CD4-positive, alpha-beta T cell treated with Interferon gamma for 1 hour (primary cell): ENCODE data around the gene RCOR1.
"Not testable (repeated sequence)": the region's sequence is repeated elsewhere in the genome, so short reads cannot be mapped to it uniquely, and the experiment has no call there.

Source experiments
- DNase-seq: peaks from one replicate; pipeline ENCODE4 v3.0.0-alpha.2; 2020

The RCOR1 gene

DNA sequence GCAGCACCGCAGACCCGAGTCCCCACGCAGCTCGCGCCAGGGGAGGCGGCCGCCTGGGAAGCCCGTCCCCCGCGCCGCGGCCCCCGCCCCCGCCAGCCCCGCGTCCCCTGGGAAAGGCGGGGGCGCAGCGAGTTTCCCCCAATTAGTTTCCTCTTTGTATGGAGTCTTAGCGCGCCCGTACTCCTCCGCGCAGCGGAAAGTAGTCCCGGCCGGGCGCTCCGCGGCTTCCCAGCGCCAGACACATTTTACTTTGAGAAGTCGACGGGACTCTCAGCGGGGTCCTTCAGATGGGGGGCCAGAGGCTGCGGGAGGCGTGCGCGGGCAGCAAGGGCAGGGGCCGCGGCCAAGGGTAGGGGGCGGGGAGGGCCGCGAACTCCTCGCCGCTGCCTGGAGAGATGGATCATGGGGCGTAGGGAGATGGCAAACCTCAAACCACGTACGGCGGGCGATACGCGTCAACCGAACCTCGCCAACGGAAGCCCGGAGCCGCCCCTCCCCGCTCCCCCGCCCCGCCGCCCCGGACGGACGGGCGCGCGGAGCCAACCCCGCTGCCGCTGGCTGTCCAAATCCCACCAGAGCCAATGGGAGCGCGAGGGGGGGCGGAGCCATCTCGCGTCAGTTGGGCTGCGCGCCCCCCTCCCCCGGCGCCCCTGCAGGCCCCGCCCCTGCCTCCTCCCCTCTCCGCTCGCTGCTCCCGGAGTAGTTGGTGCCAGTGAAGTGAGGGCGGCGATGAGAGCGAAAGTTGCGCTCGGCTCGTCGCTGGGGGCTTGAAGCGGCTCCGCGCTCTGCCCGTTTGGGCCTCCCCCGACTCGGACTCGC, at the start of gene RCOR1:
RCOR1 (plus strand) TSS at position 706 of the 819 bp plus-strand sequence. CDS start 238 bp downstream, outside the sequence.
- DNase-seq: peak; percentile 98

- DNase-seq: no peak
Observed at GRCh38 chr14:102544046-102544746, 48.3 kb upstream of the RCOR1 start.

DNA sequence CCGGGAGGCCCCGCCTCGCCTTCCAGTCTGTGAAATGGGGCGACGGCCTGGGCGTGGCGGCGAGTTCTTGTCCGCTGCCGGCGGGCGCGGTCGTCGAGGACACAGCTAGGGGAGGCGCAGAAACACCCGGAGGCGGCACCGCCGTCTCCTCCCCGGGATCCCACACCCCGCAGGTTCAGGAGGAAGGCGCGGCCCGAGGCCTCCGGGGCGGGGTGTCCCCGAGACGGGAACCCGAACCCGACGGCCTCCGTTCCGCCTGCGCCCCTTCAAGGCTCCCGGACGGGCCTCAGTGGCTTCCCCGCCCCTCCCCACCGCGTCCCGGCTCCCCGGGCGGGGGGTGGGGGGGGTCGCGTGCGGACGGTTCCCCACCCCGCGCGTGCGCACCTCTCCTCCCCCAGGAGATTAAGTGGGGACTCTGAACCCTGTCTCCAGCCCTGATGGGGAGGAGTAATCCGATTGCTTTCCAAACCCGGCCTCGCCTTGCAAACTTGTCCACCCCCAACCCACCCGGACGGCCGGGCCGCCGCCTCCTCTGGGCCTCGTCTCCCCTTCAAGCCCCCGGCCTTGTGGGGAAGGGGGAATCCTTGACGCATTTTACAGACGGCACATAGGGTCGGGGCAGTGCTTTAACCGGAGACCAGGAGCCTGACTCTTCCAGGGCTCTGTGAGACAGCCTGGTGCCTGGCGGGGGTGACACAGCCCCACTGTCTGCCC, 47.5 kb upstream of the RCOR1 start:
- DNase-seq: no peak

DNA sequence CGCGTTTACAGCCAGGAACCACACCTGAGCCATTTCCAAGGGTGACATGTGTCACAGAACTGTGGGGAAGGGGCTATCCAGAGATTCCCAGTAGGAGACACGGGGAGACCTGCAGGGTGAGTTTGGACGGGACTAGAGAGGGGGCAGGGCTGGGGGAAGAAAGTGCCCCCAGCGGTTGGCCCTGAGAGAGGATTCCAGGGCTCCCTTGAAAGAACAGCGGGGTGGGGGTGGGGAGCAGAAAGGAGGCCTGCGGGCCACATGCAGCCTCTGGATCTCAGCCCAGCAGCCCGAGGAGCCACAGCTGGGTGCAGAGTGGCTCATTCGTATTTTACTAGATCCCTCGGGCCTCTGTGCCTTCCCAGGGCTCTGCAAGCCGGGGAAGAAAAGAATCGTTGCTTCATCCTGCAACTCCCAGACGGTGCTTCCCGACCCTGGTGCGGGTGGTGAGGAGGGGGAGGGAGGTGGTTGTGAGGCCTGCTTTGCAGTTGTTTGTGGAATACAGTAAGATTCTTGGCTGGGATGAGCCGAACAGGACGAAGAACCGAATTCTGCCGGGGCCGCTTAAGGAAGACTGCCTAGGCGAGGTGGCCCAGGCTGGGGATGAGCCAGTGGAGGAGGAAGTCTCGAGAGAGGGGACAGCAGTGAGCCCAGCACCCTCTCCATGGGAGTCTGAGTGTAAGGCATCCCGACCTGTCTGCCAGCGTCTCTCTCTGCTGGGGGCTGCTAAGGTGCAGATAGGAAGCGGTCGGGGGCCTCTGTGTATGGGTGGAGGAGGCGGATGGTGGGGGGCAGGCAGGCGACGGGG, 46.8 kb upstream of the RCOR1 start:
- no peak for DNase-seq

- DNase-seq: no peak
Observed at GRCh38 chr14:102548616-102549240, 43.7 kb upstream of the RCOR1 start.

DNA sequence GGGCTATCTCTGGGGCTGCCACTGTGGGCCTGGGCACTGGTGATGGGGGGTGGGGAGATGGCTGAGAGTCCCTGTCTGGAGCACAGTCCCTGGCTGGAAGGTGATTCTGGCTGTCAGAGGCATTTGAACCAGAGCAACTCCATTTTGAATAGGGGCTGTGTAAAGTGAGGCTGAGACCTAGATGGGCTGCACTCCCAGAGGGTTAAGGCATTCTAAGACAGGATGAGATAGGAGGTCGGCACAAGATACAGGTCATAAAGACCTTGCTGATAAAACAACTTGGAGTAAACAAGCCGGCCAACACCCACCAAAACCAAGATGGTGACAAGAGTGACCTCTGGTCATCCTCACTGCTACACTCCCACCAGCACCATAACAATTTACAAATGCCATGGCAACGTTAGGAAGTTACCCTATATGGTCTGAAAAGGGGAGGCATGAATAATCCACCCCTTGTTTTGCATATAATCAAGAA, 41.5 kb upstream of the RCOR1 start:
- DNase-seq: not testable (repeated sequence)

DNA sequence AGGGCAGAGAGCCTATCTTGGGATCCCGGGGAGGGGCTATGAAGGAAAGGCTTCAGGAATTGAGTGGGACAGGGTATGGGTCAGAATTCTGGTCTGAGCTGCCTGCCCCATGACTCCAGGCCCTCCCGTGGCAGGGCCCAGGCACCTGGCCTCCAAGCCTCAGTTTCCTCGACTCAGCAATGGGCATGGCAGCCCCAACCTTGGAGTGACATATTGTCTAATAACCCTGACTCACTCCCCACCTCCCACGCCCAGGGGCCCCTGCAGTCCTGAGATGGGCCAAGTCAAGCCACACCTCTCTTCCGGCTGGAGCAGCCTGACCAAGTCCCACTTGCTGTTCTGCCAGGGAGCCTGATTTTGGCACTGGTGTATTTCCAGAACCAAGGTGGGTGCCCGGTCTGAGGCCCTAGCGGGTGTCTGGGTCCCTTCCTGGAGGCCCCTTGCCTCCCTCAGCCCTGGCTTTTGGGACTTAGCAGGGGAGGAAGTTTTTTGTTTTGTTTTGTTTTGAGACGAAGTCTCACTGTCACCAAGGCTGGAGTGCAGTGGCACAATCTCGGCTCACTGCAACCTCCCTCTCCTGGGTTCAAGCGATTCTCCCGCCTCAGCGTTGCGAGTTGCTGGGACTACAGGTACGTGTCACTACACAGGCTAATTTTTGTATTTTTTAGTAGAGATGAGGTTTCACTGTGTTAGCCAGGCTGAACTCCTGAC, 40.3 kb upstream of the RCOR1 start:
- no peak for DNase-seq

GRCh38 chr14:102554821-102555819, 37.3 kb upstream of the RCOR1 start:
- DNase-seq: peak; percentile 59

DNA sequence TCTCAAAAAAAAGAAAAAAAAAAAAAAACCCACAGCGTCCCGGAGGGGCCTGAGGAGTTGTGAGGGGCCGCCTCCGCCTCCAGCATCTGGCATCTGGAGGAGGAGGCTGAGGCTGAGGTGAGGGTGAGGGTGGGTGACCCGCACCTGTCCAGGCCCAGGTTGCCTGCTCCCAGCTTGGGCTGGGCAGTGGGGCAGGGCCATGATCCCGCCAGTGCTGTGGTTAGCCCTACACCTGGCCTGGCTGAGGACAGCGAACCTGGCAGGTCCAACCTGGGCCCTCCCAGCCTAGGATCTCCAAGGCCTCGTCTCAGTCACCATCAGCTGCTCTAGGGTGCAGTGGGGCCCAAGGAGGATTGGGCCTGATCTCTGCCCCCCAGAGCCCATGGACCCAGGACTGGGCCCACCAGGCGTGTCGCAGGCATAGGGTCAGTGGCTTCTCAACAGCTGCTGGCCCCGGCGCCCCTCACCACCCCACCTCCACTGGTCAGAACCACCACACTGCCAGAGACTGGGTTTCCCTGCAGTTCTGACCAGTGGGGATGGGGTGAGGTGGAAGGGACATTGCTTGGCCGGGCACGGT, 36.3 kb upstream of the RCOR1 start:
- DNase-seq: no peak

DNA sequence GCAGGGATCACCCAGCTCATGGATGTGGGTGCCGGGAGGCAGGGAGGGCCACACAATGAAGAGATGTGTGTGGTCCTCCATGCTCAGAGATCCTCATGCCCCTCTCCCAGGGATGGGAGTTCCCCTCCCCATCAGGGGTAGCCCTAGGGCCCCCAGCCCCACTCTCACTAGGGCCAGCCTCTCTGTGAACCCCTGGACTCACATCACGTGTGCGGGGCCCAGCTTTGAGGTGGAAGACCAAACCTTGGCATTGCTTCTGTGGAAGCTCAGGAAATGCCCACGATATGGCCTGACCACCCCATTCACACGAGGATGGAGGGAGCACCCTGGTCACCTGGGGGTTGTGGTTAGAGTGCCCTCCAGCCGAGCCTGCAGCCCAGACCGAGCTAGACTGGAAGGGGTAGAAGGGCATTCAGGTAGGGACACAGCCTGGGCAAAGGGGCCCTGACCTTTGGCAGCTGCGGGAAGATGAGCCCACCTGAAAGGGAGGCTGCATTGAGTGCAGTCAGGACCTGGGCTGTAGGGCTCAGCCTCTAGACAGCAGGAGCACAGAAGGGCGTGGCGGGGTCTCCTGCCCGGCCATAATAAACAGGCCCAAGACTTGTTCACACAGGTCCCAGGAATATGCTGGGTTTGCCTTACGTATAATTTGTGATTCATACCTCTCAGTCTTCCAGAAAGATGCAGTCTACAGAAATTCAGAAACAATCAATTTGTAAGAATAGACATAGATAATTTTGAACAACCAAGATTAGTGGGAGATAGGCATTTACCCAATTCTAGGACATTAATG, 34.8 kb upstream of the RCOR1 start:
- DNase-seq: no peak

DNA sequence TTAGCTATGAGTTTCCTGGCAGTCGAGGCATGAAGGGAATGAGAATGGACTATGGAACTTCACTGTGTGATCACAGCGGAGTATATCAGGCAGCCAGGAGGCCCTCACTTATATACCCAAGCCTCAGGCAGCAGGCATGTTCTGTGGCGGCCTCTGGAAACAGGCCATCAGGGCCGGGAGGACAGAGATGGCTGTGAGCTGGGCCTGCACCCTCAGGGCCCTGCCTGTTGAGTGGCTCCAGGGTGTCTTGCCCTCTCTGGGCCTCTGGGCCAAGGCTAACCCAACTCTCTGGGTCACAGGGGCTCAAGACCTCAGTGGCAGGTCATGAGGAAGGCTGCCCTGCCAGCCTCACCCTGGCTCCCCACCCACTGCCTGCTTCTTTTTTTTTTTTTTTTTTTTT, 33.9 kb upstream of the RCOR1 start:
- DNase-seq: no peak

DNA sequence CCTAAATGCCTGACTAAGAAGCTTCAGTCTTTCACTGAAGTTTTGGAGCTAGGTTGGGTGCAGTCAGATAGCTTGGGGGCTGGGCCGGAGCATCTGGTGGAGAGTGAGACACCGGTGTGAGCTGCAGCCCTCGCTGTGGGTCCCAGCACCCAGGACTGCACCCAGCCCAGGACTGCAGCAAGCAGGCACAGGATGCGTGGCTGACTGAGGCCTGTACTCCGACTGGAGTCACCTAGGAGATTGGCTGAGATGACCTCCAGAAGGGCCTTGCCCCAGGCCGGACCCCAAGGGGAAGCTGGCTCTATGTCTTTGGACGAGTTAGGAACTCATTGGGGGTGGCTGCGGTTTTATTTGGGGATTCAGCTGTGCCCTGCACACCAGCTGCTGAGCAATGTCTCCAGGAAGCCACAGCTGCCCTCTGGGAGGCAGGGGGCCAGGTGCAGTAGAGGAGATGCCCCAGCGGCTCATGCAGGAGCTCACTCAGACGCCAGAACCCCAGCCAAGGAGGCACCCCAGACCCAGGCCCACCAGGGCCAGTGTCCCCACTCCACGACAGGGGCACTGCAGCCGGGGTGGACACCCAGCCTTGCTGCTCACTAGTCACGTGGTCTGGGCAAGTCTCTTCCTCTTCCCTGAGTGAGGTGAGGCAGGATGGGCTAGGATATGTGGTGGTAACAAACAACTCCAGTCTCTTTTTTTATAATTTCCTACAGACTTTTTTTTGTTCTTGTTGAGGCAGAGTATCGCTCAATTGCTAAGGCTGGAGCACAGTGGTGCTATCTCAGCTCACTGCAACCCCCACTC, 31.8 kb upstream of the RCOR1 start:
- no peak for DNase-seq

DNA sequence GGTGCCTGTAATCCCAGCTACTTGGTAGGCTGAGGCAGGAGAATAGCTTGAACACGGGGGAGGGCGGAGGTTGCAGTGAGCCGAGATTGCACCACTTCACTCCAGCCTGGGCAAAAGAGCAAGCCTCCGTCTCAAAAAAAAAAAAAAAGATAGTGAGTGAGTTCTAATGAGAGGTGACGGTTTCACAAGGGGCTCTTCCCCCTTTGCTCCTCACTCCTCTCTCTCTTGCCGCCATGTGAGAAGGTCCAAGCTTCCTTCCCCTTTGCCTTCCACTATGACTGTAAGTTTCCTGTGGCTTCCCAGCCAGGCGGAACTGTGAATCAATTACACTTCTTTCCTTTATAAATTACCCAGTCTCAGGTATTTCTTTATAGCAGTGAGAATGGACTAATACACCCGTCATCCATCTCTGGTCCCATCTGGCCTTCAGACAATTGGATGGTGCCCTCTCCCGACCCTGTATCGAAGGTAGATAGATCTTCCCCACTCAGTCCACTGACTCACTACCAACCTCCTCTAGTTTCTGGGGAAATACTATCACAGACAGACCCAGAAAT, 27.0 kb upstream of the RCOR1 start:
- DNase-seq: peak; percentile 60

- no peak for DNase-seq
Observed at GRCh38 chr14:102565959-102566358, 26.5 kb upstream of the RCOR1 start.

DNA sequence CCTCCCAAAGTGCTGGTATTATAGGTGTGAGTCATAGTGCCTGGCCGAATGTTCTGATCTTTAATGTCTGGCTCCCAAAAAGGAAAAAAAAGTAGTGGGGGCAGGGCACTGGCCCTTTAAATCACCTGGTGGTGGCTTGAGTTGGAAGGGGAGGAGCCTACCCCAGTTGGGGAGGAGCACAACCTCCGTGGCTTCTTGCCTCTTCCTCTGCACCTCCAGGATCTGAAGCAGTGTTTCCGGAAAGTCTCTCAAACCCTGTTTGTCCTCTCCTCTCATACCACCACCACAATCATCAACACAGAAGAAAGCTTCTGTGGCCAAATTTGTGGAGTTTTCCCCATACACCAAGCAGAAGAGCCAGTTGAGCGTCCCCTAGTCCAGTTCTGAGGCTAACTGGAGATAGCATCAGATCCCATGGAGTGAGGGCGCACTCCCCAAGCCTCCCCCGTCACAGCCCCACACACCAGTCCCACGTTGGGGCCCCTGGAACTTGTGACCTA, 24.3 kb upstream of the RCOR1 start:
- peak; percentile 39 for DNase-seq

DNA sequence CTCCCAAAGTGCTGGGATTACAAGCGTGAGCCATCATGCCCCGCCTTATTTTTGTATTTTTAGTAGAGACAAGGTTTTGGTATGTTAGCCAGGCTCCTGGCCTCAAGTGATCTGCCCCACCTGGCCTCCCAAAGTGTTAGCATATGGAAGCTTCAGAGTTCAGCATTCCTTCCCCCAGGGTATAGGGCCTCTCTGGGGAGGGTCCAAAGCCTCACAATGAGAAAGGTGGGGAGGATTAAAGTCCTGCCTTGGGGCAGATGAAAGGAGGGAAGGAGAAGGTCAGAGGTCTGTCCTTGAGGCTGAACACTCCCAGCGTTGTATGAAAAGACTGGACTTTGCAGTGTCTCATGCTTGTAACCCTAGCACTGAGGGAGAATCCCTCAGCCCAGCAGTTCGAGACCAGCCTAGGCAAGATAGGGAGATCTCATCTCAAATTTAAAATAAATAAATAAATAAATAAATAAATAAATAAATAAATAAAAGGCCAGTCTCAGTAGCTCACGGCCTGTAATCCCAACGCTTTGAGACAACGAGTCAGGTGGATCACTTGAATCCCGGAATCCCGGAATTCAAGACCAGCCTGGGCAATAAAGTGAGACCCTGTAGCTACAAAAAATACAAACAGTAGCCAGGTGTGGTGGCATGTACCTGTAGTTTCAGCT, 22.0 kb upstream of the RCOR1 start:
- DNase-seq: no peak

GRCh38 chr14:102571043-102571442, 21.4 kb upstream of the RCOR1 start:
- no peak for DNase-seq
